HG02610 (cell line): Measurements from ENCODE around the gene MTHFD1L.
"Not testable (repeated sequence)": the region's sequence is repeated elsewhere in the genome, so short reads cannot be mapped to it uniquely, and the experiment has no call there.

ENCODE experiments used
- ATAC-seq: cut with Tn5 transposase; IDR thresholded peaks from one replicate; pipeline ENCODE4 v1.9.1; 2021; ENCODE audit warnings: mild to moderate bottlenecking, moderate library complexity; ENCODE audit not compliant: unreplicated experiment

Gene MTHFD1L

GRCh38 chr6:150865406-150866146 lies at the start of gene MTHFD1L:
MTHFD1L (plus strand) TSS chr6:150865702; CDS start chr6:150865823, 121 bp downstream.
- peak; percentile 72 for ATAC-seq

- ATAC-seq: not testable (repeated sequence)
These were observed 48.9 kb upstream of the MTHFD1L start for GRCh38 chr6:150816554-150816953.

GRCh38 chr6:150822932-150823331 lies 42.6 kb upstream of the MTHFD1L start:
- no peak for ATAC-seq

GRCh38 chr6:150826788-150827187 lies 38.7 kb upstream of the MTHFD1L start:
- ATAC-seq: no peak

GRCh38 chr6:150828107-150828506 lies 37.4 kb upstream of the MTHFD1L start:
- ATAC-seq: not testable (repeated sequence)

- no peak for ATAC-seq
These were observed 34.9 kb upstream of the MTHFD1L start for GRCh38 chr6:150830439-150831165.

- no peak for ATAC-seq
These were observed 33.9 kb upstream of the MTHFD1L start for GRCh38 chr6:150831577-150831976.

- ATAC-seq: no peak
These were observed 29.9 kb upstream of the MTHFD1L start for GRCh38 chr6:150835620-150836019.

GRCh38 chr6:150840185-150840584 lies 25.3 kb upstream of the MTHFD1L start:
- no peak for ATAC-seq

- ATAC-seq: no peak
These were observed 24.3 kb upstream of the MTHFD1L start for GRCh38 chr6:150841189-150841588.

GRCh38 chr6:150841697-150842096 lies 23.8 kb upstream of the MTHFD1L start:
- no peak for ATAC-seq

- no peak for ATAC-seq
These were observed 21.1 kb upstream of the MTHFD1L start for GRCh38 chr6:150844371-150844770.

- no peak for ATAC-seq
These were observed 18.9 kb upstream of the MTHFD1L start for GRCh38 chr6:150846641-150847040.

GRCh38 chr6:150848400-150848799 lies 17.1 kb upstream of the MTHFD1L start:
- no peak for ATAC-seq

GRCh38 chr6:150854392-150854791 lies 11.1 kb upstream of the MTHFD1L start:
- ATAC-seq: not testable (repeated sequence)

GRCh38 chr6:150855171-150855570 lies 10.3 kb upstream of the MTHFD1L start:
- not testable (repeated sequence) for ATAC-seq

GRCh38 chr6:150857062-150857944 lies 8.2 kb upstream of the MTHFD1L start:
- ATAC-seq: no peak

GRCh38 chr6:150857945-150858308 lies 7.6 kb upstream of the MTHFD1L start:
- no peak for ATAC-seq

- peak; percentile 28 for ATAC-seq
These were observed 3.9 kb upstream of the MTHFD1L start for GRCh38 chr6:150861448-150862168.

- no peak for ATAC-seq
These were observed 2.1 kb upstream of the MTHFD1L start for GRCh38 chr6:150863213-150863928.
